Skeletal muscle tissue (tissue), 4 donors: ENCODE results near the gene ERCC8. TPM values are rescaled to one million over a fixed set of nuclear protein-coding genes. Genes with fewer than 3 reads are reported as not detected.

Experiments
- H3K27ac ChIP-seq: one replicate; pipeline ENCODE4 v1.7.0; 2013; ENCODE audit warnings: mild to moderate bottlenecking, low read depth, low read length, inconsistent platforms
- H3K27me3 ChIP-seq, 3 donors: one replicate each; pipeline ENCODE4 v1.7.0; 2013; ENCODE audit warnings: low read length in 3 of 3; ENCODE audit not compliant: control insufficient read depth in 3 of 3, insufficient read depth in 3 of 3
- H3K36me3 ChIP-seq, 3 donors: one replicate each; pipeline ENCODE4 v1.7.0; 2013; ENCODE audit warnings: low read length in 3 of 3; ENCODE audit not compliant: control insufficient read depth in 3 of 3, insufficient read depth in 3 of 3
- H3K4me1 ChIP-seq, 3 donors: one replicate each; pipeline ENCODE4 v1.7.0; 2013; ENCODE audit warnings: low read length in 3 of 3, mild to moderate bottlenecking in 3 of 3; ENCODE audit not compliant: control insufficient read depth in 3 of 3, insufficient read depth in 3 of 3
- H3K4me3 ChIP-seq, 3 donors: one replicate each; pipeline ENCODE4 v1.7.0; 2013; ENCODE audit warnings: low read length in 3 of 3
- H3K9ac ChIP-seq, 3 donors: one replicate each; pipeline ENCODE4 v1.7.0; 2013; ENCODE audit warnings: low read length in 3 of 3, mild to moderate bottlenecking in 3 of 3, moderate library complexity in 2 of 3, low read depth in 1 of 3
- H3K9me3 ChIP-seq, 3 donors: one replicate each; pipeline ENCODE4 v1.7.0; 2013; ENCODE audit warnings: low read length in 3 of 3; ENCODE audit not compliant: control insufficient read depth in 3 of 3
- total RNA-seq: library from RNA; depleted of rRNA; stranded (reverse); fragments of >200 nt; gene quantifications from one replicate; pipeline ENCODE4 v1.2.3, GENCODE V29; 2014
- donor health status: Osteomylitis.

The ERCC8 gene
- total RNA-seq, 1 donor from 2014 or later, result 19.3 TPM

DNA sequence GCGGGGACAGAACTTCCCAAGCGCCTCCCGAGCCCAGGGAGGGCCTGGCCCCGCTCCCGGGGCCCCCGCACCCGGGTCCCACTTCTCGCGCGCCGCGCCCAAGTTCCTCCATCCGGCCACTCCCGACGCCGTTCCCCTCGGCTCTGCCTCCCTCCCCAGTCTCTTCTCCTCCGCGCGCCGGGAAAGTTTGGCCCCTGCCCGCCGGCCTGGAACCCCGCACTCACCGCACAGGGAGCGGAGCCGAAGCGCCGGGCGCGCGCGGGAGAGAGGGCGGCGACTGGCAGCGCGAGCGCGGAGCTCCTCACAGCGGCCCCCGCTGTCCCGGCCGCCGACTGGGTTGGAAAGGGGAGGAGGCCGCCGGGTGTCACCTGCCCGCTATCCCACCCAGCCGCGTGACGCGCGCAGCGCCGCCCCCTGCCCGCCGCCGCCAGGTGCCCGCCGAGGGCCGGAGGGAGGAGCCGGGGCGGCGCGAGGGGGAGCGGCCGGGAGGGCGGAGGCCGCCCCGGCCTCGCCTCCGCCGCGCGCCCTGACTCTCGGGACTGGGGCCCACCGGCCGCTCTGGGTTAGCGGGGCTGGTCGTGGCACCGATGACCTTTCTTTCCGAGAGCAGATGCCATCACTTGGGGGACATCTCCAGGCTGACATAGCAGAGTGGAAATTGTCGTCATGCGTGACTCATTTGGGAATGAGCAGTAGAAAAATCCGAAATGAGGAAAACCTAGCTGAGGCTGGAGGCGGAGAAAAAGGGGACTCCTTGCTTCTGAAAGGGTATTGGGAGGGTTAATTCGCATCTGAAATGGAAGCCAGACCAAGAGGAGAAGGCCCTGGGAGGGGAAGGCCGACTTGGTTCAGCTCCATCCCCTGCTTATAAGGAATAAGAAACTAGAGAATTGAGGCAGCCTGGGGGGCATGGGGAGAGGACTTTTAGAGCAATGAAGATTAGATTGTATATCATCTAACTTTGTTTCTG lies 100.6 kb downstream of the ERCC8 start, which contains the start of gene ELOVL7:
ELOVL7 (minus strand) TSS at position 334 of the 970 bp plus-strand sequence. CDS start 56,872 bp downstream, outside the sequence.
- Histone ChIP-seq H3K27me3 (peaks cover 19 to 45% (median 41%) of the 10 kb centered on the region in 3 donors), H3K36me3 (no peaks in the 10 kb centered on the region), H3K4me3 (peak within 1 kb of the TSS; percentile 30 to 63 (median 48)), H3K27ac (no peak within 1 kb of the TSS), H3K4me1 (peaks cover 5 to 13% (median 10%) of the 10 kb centered on the region in 3 donors), H3K9ac (no peak within 1 kb of the TSS), H3K9me3 (no peaks in the 10 kb centered on the region)

DNA sequence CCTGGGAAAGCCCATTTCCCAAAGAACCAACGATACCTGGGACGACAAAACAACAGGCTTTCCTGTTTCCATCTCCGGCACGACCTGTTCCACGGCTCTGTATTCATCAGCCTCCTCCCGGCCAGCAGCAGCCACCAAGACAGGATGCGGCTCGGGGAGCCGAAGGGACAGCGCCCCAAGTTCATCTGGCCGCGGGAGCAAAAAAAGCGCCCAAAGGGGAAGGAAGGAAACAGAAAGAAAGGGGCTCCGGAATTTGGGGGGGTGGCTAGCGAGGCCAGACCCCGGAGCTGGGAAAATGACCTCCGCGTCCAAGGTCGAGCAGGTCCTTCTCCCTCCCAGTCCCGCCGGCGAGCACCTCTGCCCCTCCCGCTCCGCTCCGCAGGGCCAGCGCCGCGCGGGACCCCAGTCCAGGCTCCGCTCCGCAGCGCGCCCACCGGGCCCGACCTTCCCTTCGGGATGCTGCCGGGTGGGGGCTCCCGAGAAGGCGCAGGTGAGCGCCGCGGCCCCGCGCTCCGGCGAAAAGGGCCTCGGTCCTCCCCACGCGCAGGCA lies 101.4 kb downstream of the ERCC8 start:
- H3K4me1 ChIP-seq, result peaks cover 5 to 13% (median 10%) of the 10 kb centered on the region in 3 donors
- H3K27ac ChIP-seq, result no peak overlapping the region
- H3K36me3 ChIP-seq, result no peaks in the 10 kb centered on the region
- H3K9me3 ChIP-seq, result no peaks in the 10 kb centered on the region
- peak overlapping the region; percentile 30 to 63 (median 30) for H3K4me3 ChIP-seq
- H3K27me3 ChIP-seq, result peaks cover 19 to 45% (median 41%) of the 10 kb centered on the region in 3 donors
- no peak overlapping the region for H3K9ac ChIP-seq

DNA sequence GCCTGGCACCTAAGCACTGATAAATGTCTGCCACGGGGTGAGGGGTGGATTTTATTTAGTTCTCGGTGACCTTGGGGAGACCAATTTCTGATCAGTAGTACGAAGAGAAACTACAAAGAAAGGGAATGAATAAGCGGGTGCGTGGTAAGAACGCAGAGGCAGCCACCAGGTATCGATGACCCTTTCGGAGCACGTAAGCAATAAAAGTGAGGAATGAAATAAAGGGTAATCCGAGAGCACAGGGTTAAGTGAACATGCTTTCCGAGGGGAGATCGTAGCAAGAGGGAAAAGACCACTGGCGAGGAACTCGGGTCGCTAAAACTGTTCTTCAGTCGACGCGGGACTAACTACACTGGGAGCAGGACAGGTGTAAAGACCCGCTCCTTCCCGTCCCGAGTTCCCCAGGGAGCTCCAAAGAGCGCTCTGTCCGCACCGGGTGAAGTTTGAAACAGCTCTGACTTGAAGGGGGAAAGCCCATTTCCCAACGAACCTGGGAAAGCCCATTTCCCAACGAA lies 101.9 kb downstream of the ERCC8 start:
- Histone ChIP-seq H3K9ac (no peak overlapping the region), H3K4me1 (peaks cover 5 to 13% (median 10%) of the 10 kb centered on the region in 3 donors), H3K27ac (no peak overlapping the region), H3K27me3 (peaks cover 19 to 45% (median 41%) of the 10 kb centered on the region in 3 donors), H3K36me3 (no peaks in the 10 kb centered on the region), H3K4me3 (peak overlapping the region; percentile 25 to 63 (median 30)), H3K9me3 (no peaks in the 10 kb centered on the region)

DNA sequence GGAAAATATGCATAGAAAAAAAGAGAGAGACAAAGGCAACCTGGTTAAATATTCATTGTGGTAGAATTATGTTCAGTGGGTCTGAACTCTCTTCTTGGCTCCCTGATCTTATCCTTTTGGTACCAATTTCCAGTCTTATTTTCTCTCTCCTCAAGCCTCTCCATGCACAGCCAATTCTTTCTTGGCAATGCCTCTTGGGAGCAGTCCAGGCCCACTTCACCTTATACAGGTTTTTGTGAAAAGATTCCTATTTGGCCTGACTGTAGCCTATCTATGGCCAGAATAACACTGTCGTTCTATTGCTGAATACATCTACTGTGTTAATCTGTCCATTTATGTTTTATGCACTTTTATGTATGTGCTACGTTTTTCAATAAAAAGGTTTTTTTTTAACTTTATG lies 103.5 kb downstream of the ERCC8 start:
- H3K9me3 ChIP-seq, result no peaks in the 10 kb centered on the region
- no peak overlapping the region for H3K4me3 ChIP-seq
- H3K36me3 ChIP-seq, result no peaks in the 10 kb centered on the region
- H3K27ac ChIP-seq, result no peak overlapping the region
- no peak overlapping the region for H3K9ac ChIP-seq
- H3K4me1 ChIP-seq, result peaks cover 5 to 13% (median 10%) of the 10 kb centered on the region in 3 donors
- peaks cover 19 to 44% (median 41%) of the 10 kb centered on the region in 3 donors for H3K27me3 ChIP-seq

DNA sequence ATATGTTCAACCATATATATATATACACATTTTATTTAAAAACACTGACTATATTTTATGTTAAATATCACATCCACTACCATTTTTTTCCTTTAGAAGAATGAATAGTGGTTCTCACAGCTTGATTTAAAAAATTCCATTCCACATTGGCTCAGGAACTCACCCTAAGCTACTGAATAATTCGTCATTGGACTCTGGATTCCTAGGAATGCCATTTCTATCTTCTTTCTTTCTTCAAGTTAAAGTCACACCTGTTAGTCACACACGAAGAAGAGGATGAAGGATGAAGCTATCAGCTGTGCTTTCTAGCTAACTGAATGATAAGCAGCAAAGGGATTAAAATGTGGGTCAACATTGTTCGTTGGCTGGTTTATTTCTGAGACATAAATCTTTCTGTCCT lies 108.7 kb downstream of the ERCC8 start:
- H3K27me3 ChIP-seq, result peaks cover 0 to 7% (median 5%) of the 10 kb centered on the region in 3 donors
- no peak overlapping the region for H3K4me3 ChIP-seq
- H3K4me1 ChIP-seq, result no peaks in the 10 kb centered on the region
- no peak overlapping the region for H3K9ac ChIP-seq
- H3K9me3 ChIP-seq, result no peaks in the 10 kb centered on the region
- H3K27ac ChIP-seq, result no peak overlapping the region
- no peaks in the 10 kb centered on the region for H3K36me3 ChIP-seq

DNA sequence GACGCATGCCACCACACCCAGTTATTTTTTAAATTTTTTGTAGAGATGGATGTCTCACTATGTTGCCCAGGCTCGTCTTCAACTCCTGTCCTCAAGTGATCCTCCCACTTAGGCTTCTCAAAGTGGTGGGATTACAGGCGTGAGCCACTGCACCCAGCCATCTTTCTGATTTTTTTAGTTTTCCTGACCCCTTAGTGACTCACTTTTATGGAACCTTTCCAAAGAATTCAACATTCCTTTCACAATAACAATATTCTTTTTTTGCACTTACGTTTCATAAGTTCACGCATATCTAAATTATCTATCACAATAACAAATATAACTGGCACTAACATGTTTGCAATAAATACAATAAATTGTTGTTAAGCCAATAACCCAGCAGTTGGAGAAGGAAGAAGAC lies 109.3 kb downstream of the ERCC8 start:
- H3K27me3 ChIP-seq, result peaks cover 0 to 7% (median 4%) of the 10 kb centered on the region in 3 donors

DNA sequence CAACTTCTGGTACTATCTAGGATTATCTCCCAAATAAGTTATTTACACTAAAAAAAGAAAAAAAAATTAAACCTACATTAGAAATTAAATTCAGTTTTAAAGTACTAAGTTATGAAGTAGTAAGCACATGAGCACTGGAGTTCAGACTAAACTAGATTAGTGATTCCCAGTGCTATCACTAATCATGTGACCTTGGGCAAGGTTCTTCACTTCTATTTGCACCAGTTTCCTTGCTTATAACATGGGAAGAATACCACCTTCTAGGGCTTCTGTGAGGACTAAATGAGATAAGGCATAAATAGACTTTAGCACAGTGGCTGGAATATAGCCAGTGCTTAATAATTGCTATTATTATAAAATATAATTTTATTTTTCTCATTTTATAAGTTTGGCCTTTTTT lies 111.3 kb downstream of the ERCC8 start:
- H3K9ac ChIP-seq, result no peak overlapping the region
- no peaks in the 10 kb centered on the region for H3K36me3 ChIP-seq
- no peaks in the 10 kb centered on the region for H3K9me3 ChIP-seq
- no peak overlapping the region for H3K4me3 ChIP-seq
- H3K4me1 ChIP-seq, result no peaks in the 10 kb centered on the region
- H3K27me3 ChIP-seq, result peaks cover 0 to 5% (median 0%) of the 10 kb centered on the region in 3 donors
- H3K27ac ChIP-seq, result no peak overlapping the region

More for the DNA sequence above, 109.3 kb downstream of the ERCC8 start:
- Histone ChIP-seq H3K27ac (no peak overlapping the region), H3K4me1 (no peaks in the 10 kb centered on the region), H3K36me3 (no peaks in the 10 kb centered on the region), H3K9me3 (no peaks in the 10 kb centered on the region), H3K9ac (no peak overlapping the region), H3K4me3 (no peak overlapping the region)

DNA sequence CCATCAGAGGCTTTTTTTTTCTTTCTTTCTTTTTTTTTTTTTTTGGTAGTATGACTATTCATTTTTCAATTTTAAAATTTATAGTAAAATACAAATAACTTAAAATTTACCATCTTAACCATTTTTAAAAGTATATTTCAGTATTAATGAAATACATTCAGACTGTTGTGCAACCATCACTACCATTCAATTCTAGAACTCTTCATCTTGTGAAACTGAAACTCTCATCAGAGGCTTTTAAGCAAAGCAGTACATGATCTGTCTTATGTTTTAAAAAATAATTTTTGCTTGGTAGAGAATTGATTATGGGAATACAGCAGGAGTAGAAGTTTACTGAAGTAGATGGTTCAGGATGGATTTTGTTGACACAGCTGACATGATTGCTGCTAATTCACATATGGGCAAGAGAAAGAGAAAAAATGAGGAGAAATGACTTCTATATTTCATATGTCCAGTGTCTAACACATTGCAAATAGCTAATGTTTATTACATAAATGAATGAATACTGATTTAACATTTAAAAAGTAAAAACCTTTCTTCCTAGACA lies 114.2 kb downstream of the ERCC8 start:
- no peak overlapping the region for H3K9ac ChIP-seq
- no peak overlapping the region for H3K4me3 ChIP-seq
- no peaks in the 10 kb centered on the region for H3K4me1 ChIP-seq
- H3K36me3 ChIP-seq, result no peaks in the 10 kb centered on the region
- no peaks in the 10 kb centered on the region for H3K9me3 ChIP-seq
- H3K27ac ChIP-seq, result no peak overlapping the region
- H3K27me3 ChIP-seq, result peaks cover 0 to 3% (median 0%) of the 10 kb centered on the region in 3 donors

DNA sequence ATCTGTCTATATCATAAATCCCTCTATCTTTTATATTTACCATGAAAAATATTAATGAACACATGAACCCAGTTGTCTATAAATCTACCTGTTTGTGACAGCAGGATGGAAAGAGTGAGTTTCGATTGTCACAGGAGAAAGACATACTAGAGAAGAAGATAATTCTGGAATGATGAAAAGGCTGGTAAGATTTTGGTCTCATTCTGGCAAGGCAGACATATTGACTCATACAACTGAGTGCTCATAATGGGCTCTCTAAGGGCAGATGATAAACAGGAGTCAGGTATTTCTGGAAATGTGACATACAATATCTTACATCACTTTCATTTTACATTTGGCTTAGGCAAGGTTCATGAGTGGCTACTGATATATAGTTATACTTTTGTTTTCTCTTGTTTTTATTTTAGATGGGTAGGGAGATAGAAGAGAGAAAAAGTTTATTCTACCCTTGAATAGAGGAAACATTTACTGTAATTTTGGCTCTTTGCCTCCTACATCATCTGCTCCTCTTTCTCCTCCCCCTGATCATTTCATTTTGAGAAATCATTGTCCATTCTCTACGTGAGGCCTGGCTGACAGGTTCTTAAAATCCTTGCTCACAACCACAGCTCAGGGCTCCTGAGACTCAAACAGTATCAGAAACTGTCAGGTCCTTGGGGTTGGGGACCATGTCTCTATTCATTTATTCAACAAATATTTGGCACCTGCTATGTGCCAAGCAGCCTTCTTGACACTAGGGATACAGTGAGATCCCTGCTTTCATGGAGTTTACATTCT lies 115.2 kb downstream of the ERCC8 start:
- H3K27me3 ChIP-seq, result no peaks in the 10 kb centered on the region
- H3K4me1 ChIP-seq, result no peaks in the 10 kb centered on the region
- no peak overlapping the region for H3K9ac ChIP-seq
- H3K9me3 ChIP-seq, result no peaks in the 10 kb centered on the region
- H3K36me3 ChIP-seq, result no peaks in the 10 kb centered on the region
- no peak overlapping the region for H3K4me3 ChIP-seq
- no peak overlapping the region for H3K27ac ChIP-seq
